PFSK-1 (cell line): ENCODE data around the gene KANK4.

Experiments
- FOXP2 ChIP-seq: optimal IDR thresholded peaks from 2 replicates; pipeline ENCODE3; 2011; ENCODE audit warnings: borderline replicate concordance, control low read depth, inconsistent platforms; ENCODE audit not compliant: insufficient read depth; ENCODE audit errors: extremely low read length, extremely low read depth
- POLR2AphosphoS5 ChIP-seq: IDR thresholded peaks from 2 replicates; pipeline ENCODE4 v1.6.1; 2012; ENCODE audit warnings: low read depth, mild to moderate bottlenecking, control low read depth, low read length, moderate library complexity
- SIN3A ChIP-seq: IDR thresholded peaks from 2 replicates; pipeline ENCODE4 v1.6.1; 2012; ENCODE audit warnings: mild to moderate bottlenecking, low read length, moderate library complexity, borderline replicate concordance; ENCODE audit not compliant: insufficient read depth
- TAF1 ChIP-seq: IDR thresholded peaks from 2 replicates; pipeline ENCODE4 v1.6.1; 2012; ENCODE audit warnings: low read length, control low read depth, borderline replicate concordance; ENCODE audit not compliant: insufficient read depth
- TF ChIP-seq, protein P1 (sequence below), 2 experiments: IDR thresholded peaks; 2 replicates each; pipeline versions ENCODE4 v1.6.1 to v1.8.0; 2011 to 2012; ENCODE audit warnings: low read depth in 2 of 2, low read length in 2 of 2, control low read depth in 1 of 2, inconsistent platforms in 1 of 2, mild to moderate bottlenecking in 1 of 2, moderate library complexity in 1 of 2; ENCODE audit not compliant: insufficient read depth in 1 of 2

KANK4 gene

DNA sequence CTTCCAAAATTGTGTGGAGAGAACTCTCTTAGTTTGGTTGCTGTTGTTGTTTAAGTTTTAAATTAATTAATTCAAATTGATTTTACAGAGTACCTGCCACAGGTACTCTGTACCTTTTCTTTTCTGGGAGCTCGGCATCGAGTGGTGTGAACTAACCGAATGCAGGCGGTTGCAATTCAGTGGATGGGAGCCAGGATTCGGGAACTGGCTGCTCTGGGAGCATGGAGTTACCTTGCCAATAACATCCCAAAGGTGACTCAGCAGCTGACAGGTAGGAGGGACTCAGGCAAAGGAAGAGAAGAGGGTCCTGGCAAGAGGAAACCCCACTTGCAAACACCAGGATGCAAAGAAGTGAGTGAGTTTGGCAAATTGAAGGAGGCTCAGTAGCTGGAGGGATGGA, 24.7 kb upstream of the KANK4 start:
- no peak for TF ChIP-seq SIN3A
- no peak for TF ChIP-seq TAF1
- no peak for TF ChIP-seq POLR2AphosphoS5
- TF ChIP-seq FOXP2 = no peak
- TF ChIP-seq, protein P1, sequence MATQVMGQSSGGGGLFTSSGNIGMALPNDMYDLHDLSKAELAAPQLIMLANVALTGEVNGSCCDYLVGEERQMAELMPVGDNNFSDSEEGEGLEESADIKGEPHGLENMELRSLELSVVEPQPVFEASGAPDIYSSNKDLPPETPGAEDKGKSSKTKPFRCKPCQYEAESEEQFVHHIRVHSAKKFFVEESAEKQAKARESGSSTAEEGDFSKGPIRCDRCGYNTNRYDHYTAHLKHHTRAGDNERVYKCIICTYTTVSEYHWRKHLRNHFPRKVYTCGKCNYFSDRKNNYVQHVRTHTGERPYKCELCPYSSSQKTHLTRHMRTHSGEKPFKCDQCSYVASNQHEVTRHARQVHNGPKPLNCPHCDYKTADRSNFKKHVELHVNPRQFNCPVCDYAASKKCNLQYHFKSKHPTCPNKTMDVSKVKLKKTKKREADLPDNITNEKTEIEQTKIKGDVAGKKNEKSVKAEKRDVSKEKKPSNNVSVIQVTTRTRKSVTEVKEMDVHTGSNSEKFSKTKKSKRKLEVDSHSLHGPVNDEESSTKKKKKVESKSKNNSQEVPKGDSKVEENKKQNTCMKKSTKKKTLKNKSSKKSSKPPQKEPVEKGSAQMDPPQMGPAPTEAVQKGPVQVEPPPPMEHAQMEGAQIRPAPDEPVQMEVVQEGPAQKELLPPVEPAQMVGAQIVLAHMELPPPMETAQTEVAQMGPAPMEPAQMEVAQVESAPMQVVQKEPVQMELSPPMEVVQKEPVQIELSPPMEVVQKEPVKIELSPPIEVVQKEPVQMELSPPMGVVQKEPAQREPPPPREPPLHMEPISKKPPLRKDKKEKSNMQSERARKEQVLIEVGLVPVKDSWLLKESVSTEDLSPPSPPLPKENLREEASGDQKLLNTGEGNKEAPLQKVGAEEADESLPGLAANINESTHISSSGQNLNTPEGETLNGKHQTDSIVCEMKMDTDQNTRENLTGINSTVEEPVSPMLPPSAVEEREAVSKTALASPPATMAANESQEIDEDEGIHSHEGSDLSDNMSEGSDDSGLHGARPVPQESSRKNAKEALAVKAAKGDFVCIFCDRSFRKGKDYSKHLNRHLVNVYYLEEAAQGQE (IDR thresholded peaks at IDR 0.05; ENCODE audit: insufficient read depth in 1 of 2, low read depth in 2 of 2, low read length in 2 of 2) = no peak

DNA sequence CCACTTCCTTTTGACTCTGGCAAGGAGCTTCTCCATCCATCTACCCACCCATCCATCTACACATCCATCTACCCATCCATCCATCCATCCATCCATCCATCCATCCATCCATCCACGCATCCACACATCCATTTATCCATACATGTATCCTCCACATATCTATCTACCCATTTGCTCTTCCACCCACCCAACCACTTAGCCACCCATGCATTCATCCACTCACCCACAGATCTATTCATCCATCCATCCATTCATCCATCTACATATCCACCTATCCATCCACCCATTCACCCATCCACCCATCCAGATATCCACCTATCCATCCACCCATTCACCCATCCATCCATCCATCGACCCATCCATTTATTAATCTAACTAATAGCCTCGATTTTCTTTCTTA, 23.0 kb upstream of the KANK4 start:
- TF ChIP-seq SIN3A (no peak), FOXP2 (no peak), POLR2AphosphoS5 (no peak), TAF1 (no peak)
- TF ChIP-seq, protein P1 (IDR thresholded peaks at IDR 0.05; ENCODE audit: insufficient read depth in 1 of 2, low read depth in 2 of 2, low read length in 2 of 2) = no peak

DNA sequence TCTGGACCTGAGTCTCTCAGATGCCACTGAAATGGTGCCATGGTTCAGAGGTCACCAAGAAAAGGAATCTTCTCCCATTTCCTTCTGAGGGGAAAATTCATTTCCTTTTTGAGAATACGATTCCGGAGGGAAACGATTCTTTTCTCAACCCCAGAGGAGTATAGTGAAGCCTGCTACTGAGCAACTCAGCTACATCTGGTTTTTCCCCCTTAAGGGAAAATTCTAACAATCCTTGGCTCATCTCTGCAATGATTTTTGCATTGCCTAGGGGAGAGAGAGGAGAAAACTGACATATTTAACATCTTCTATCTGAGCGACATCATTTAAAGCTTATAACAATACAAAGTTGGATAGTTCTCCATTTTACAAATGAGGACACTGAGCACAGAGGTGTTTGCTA, 22.4 kb upstream of the KANK4 start:
- TF ChIP-seq TAF1 = no peak
- no peak for TF ChIP-seq SIN3A
- TF ChIP-seq FOXP2 = no peak
- TF ChIP-seq, protein P1 (IDR thresholded peaks at IDR 0.05; ENCODE audit: insufficient read depth in 1 of 2, low read depth in 2 of 2, low read length in 2 of 2) = no peak
- TF ChIP-seq POLR2AphosphoS5 = no peak

DNA sequence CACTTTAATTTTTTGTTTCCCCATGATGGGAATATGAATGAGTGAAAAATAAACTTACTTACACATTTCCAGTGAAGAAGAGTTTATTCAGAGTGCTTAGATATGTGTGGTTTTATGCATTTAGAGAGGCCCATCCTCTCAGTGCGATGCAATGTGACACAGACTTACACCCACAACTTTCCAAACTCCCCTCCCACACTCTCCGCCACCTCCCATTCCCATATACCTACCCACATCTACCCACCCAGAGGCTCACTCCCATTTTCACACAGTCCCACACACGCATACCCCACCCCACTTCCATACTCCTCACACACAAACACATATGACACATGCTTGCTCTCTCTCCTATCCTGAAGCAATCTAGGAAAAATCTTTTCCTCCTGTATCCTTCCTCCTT, 21.9 kb upstream of the KANK4 start:
- TF ChIP-seq FOXP2 (no peak), POLR2AphosphoS5 (no peak), TAF1 (no peak), SIN3A (no peak)

DNA sequence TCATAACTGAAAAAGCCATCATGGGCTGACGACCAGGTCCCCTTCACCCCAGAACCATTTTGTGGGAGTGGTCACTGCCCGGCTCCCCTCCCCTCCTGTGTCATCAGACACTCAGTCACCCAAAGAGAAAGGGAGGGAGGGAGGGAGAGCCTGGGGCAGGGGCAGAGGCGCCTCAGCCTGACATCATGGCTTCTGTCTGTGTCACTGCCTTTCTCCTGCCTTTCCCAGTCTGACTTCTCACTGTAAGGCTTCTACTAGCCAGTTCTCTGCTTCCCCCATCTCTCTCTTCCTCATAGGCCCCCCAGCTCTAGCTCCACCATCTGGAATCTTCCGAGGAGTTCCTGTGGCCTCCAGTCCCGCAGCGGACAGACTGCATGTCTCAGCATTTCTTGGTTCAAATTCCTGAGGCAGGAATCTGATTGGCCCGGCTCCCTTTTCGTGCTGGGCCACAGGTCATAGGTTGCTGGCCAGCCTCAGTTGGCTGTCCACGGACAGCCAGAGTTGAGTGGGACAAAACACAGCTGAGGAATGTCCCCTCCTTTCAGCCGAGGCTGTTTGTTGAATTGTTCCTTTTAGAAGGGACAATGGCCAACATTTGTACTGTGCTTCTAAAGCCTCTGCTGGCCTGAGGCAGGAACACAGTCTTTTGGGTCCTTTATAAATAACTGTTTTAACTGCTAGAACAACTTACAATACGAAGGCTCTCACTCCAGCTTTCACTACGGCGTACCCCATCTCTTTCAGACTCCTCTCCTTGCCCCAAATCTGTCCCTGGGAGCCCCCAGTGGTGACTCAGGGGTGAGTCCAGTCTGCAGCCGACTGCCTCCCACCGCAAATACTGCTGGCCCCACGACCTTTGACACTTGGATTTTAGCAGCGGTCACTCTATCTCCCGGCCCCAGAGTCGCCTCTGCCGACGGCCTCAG, 18.7 kb upstream of the KANK4 start:
- TF ChIP-seq FOXP2 (no peak), SIN3A (no peak), POLR2AphosphoS5 (no peak), TAF1 (no peak)
- TF ChIP-seq, protein P1 (IDR thresholded peaks at IDR 0.05; ENCODE audit: insufficient read depth in 1 of 2, low read depth in 2 of 2, low read length in 2 of 2) = no peak
